GM12878 (cell line): ENCODE measurements around the gene HSPB8. TPM values are rescaled to one million over a fixed set of nuclear protein-coding genes. Genes with fewer than 3 reads are reported as not detected.

Experiments
- ATAC-seq: fragments of 200-7000 bp; cut with Tn5 transposase; 3 replicates; pipeline ENCODE4 v1.9.1; 2020; ENCODE audit warnings: mild to moderate bottlenecking, moderate library complexity
- BruUV-seq: library from RNA; stranded (reverse); fragments of 400-500 nt; replicated peaks from 2 replicates; lab custom pipeline; 2021; lab: Mats Ljungman, UMichigan
- CTCF ChIA-PET: fragments of 300-600 bp; sonication (Branson Sonifier 250); formaldehyde crosslinking; extraction: SDS; loops from one replicate; lab custom pipeline; 2021; ENCODE audit warnings: inconsistent platforms; lab: Yijun Ruan, JAX
- POLR2A ChIA-PET: fragments of 350-600 bp; formaldehyde crosslinking; extraction: SDS; loops from one replicate; lab custom pipeline; 2021; ENCODE audit warnings: inconsistent platforms; lab: Charles Lee
- RAD21 ChIA-PET: fragments of 300-600 bp; sonication (Branson Sonifier 250); formaldehyde crosslinking; loops from one replicate; lab custom pipeline; 2023; ENCODE audit warnings: antibody characterized with exemption; ENCODE audit not compliant: unreplicated experiment; lab: Charles Lee
- SMC1A ChIA-PET: fragments of 300-600 bp; sonication (Branson Sonifier 250); formaldehyde crosslinking; loops from one replicate; lab custom pipeline; 2023; ENCODE audit not compliant: unreplicated experiment, uncharacterized antibody; lab: Charles Lee
- DNase-seq: peaks from one replicate; pipeline ENCODE4 v3.0.0-alpha.2; 2011; ENCODE audit warnings: low read depth, low spot score
- FAIRE-seq: peaks from 3 replicates; lab custom pipeline; 2011; peaks lifted over from hg19 to GRCh38; lab: Jason Lieb, UNC
- H2AFZ ChIP-seq: 2 replicates; pipeline ENCODE4 v1.6.0; 2011; ENCODE audit warnings: low read depth, low read length, control low read depth; ENCODE audit not compliant: control insufficient read depth
- H3K27ac ChIP-seq: 2 replicates; pipeline ENCODE4 v1.5.1; 2011; ENCODE audit warnings: control low read depth; ENCODE audit not compliant: control insufficient read depth, insufficient read depth
- H3K27me3 ChIP-seq, 2 experiments: replicated peaks in 1 of 2; 2 replicates each; pipeline versions ENCODE4 v1.6.0 to v1.6.1; 2011; ENCODE audit warnings: low read length in 1 of 2; ENCODE audit not compliant: control insufficient read depth in 2 of 2, insufficient read depth in 2 of 2
- H3K36me3 ChIP-seq, 2 experiments: 2 replicates each; pipeline ENCODE4 v1.5.1; 2011; ENCODE audit warnings: low read length in 1 of 2; ENCODE audit not compliant: control insufficient read depth in 2 of 2, insufficient read depth in 2 of 2
- H3K4me1 ChIP-seq: 2 replicates; pipeline ENCODE4 v1.6.1; 2011; ENCODE audit warnings: mild to moderate bottlenecking, low read length, moderate library complexity, mixed read lengths; ENCODE audit not compliant: control insufficient read depth, insufficient read depth
- H3K4me2 ChIP-seq: 2 replicates; pipeline ENCODE4 v1.6.0; 2011; ENCODE audit warnings: control low read depth; ENCODE audit not compliant: control insufficient read depth, insufficient read depth
- H3K4me3 ChIP-seq: fragments of 200-600 bp; sonication (generic); 2 replicates; pipeline ENCODE4 v1.5.1; 2016
- H3K79me2 ChIP-seq: 2 replicates; pipeline ENCODE4 v1.6.0; 2011; ENCODE audit warnings: low read length; ENCODE audit not compliant: control insufficient read depth, insufficient read depth
- H3K9ac ChIP-seq: 2 replicates; pipeline ENCODE4 v1.8.0; 2011; ENCODE audit warnings: low read length, control low read depth, mixed read lengths; ENCODE audit not compliant: control insufficient read depth, insufficient read depth
- H3K9me3 ChIP-seq: replicated peaks from 3 replicates; pipeline ENCODE4 v1.5.1; 2011; ENCODE audit warnings: mild to moderate bottlenecking, low read length; ENCODE audit not compliant: control insufficient read depth, insufficient read depth
- H4K20me1 ChIP-seq: 2 replicates; pipeline ENCODE4 v1.6.0; 2011; ENCODE audit not compliant: control insufficient read depth, insufficient read depth
- BCL3 ChIP-seq: IDR thresholded peaks from 2 replicates; pipeline ENCODE4 v1.6.1; 2011; ENCODE audit warnings: borderline replicate concordance, low read depth, mild to moderate bottlenecking, moderate library complexity, low read length; ENCODE audit not compliant: insufficient read depth, poor library complexity, severe bottlenecking
- ESRRA ChIP-seq: IDR thresholded peaks from 2 replicates; pipeline ENCODE4 v1.6.1; 2012; ENCODE audit warnings: mild to moderate bottlenecking, low read length, improper control_type of control experiment
- GABPA ChIP-seq: IDR thresholded peaks from 2 replicates; pipeline ENCODE4 v1.6.1; 2014; ENCODE audit warnings: antibody characterized with exemption, low read depth, mild to moderate bottlenecking, inconsistent platforms
- GATAD2B ChIP-seq: fragments of 450-650 bp; conservative IDR thresholded peaks from 2 replicates; pipeline ENCODE4 v1.6.1; 2017; ENCODE audit warnings: low read depth, mild to moderate bottlenecking, moderate library complexity
- JUND ChIP-seq: IDR thresholded peaks from 2 replicates; pipeline ENCODE4 v1.6.1; 2012; ENCODE audit warnings: low read depth, mild to moderate bottlenecking, low read length, improper control_type of control experiment, moderate library complexity
- LARP7 ChIP-seq: fragments of 450-650 bp; IDR thresholded peaks from 2 replicates; pipeline ENCODE4 v1.6.1; 2017; ENCODE audit warnings: mild to moderate bottlenecking
- MLLT1 ChIP-seq: fragments of 450-650 bp; IDR thresholded peaks from 2 replicates; pipeline ENCODE4 v1.6.1; 2016; ENCODE audit warnings: mild to moderate bottlenecking
- MXI1 ChIP-seq: fragments of 150-350 bp; IDR thresholded peaks from 2 replicates; pipeline ENCODE4 v1.6.1; 2011; ENCODE audit warnings: low read depth, mild to moderate bottlenecking, inconsistent platforms, low read length, improper control_type of control experiment
- MYB ChIP-seq: fragments of 150-350 bp; IDR thresholded peaks from 2 replicates; pipeline ENCODE4 v1.6.1; 2014; ENCODE audit warnings: mild to moderate bottlenecking, low read depth, low read length, borderline replicate concordance
- NFXL1 ChIP-seq: fragments of 450-650 bp; IDR thresholded peaks from 2 replicates; pipeline ENCODE4 v1.6.1; 2017; ENCODE audit warnings: antibody characterized with exemption, mild to moderate bottlenecking, borderline replicate concordance
- NFYA ChIP-seq: IDR thresholded peaks from 2 replicates; pipeline ENCODE4 v1.6.1; 2011; ENCODE audit warnings: low read depth, mild to moderate bottlenecking, low read length, improper control_type of control experiment, borderline replicate concordance
- PML ChIP-seq: IDR thresholded peaks from 2 replicates; pipeline ENCODE4 v1.6.1; 2012; ENCODE audit warnings: low read length, inconsistent platforms
- POLR2A ChIP-seq: IDR thresholded peaks from 2 replicates; pipeline ENCODE4 v1.6.1; 2011; ENCODE audit warnings: low read depth, mild to moderate bottlenecking, low read length
- RFX5 ChIP-seq: IDR thresholded peaks from 2 replicates; pipeline ENCODE4 v1.6.1; 2011; ENCODE audit warnings: low read depth, low read length, improper control_type of control experiment
- STAT3 ChIP-seq: IDR thresholded peaks from 2 replicates; pipeline ENCODE4 v1.6.1; 2011; ENCODE audit warnings: low read depth, low read length, improper control_type of control experiment
- YY1 ChIP-seq: IDR thresholded peaks from 2 replicates; pipeline ENCODE4 v1.6.1; 2011; ENCODE audit warnings: low read depth, mild to moderate bottlenecking, low read length
- ZNF384 ChIP-seq: IDR thresholded peaks from 2 replicates; pipeline ENCODE4 v1.6.1; 2012; ENCODE audit warnings: low read depth, mild to moderate bottlenecking, low read length, improper control_type of control experiment, borderline replicate concordance
- WGBS: methylation state at CpG from one replicate; pipeline ENCODE4 v1.1.6; 2016; ENCODE audit warnings: low lambda C conversion rate; ENCODE audit not compliant: insufficient replicate concordance, insufficient coverage; ENCODE audit errors: missing lambda C conversion rate; 5-methylcytosine and 5-hydroxymethylcytosine counted together
- in situ Hi-C: fragments of 300-500 bp; cut with MboI; formaldehyde crosslinking; loops from 9 replicates; pipeline ENCODE4 v1.14.3; 2018; ENCODE audit warnings: mixed read lengths
- intact Hi-C: fragments of 100-400 bp; cut with micrococcal nuclease; formaldehyde crosslinking; loops from one replicate; pipeline ENCODE4 v1.14.2; 2022; ENCODE audit not compliant: unreplicated experiment
- polyA plus RNA-seq, 11 experiments: library from polyadenylated mRNA; depleted of rRNA in 4 of 11; unstranded in 6 of 11; stranded (reverse) in 5 of 11; fragments of >200 nt; fragmentation: Nextera tagmentation in 4 of 11; fragmentation: Illumina TruSeq in 1 of 11; extraction: Ambion mirVana in 4 of 11; extraction: Trizol in 1 of 11; gene quantifications; 1 replicate in 1 of 11; 2 replicates in 10 of 11; pipeline versions ENCODE4 v1.2.1 to v1.2.3, GENCODE V29; 2011 to 2016; ENCODE audit warnings: inconsistent platforms in 2 of 11, missing spikeins in 2 of 11, low read depth in 1 of 11
- total RNA-seq, 4 experiments: library from RNA; depleted of rRNA in 3 of 4; stranded (reverse); fragments of >200 nt in 3 of 4; fragmentation: Illumina TruSeq in 1 of 4; extraction: Trizol in 1 of 4; gene quantifications; 2 replicates each; pipeline versions ENCODE4 v1.2.1 to v1.2.3, GENCODE V29; 2013 to 2021

HSPB8 gene
- total and polyA plus RNA-seq, 10 of the 15 experiments (the other 5 are each of a cell fraction or from before 2014, with no cell fraction given): 0.10 TPM; not detected in 9

- Histone ChIP-seq H4K20me1 (no peaks in the 10 kb centered on the region), H3K79me2 (no peaks in the 10 kb centered on the region), H3K4me1 (no peaks in the 10 kb centered on the region), H3K36me3 (no peaks in the 10 kb centered on the region), H3K9me3 (no peaks in the 10 kb centered on the region), H3K9ac (no peak overlapping the region), H3K27ac (no peak overlapping the region), H2AFZ (no peak overlapping the region), H3K4me2 (no peak overlapping the region), H3K4me3 (no peak overlapping the region), H3K27me3 (no peaks in the 10 kb centered on the region; a peak in 2 of 4 replicates)
- CTCF ChIA-PET: interaction anchor here (0.7 kb wide), 1 partner anchor 13 kb away, joined by 3 read pairs; no protein-coding TSS in a partner anchor
- ATAC-seq (no peak), FAIRE-seq (no peak), DNase-seq (no peak)
- 58% methylated on average over 13 of the region's 13 CpGs for WGBS
- in situ Hi-C loops: no loop called here
- BruUV-seq: no TSS peak
- intact Hi-C loops: no loop called here
- TF ChIP-seq YY1 (no peak), POLR2A (no peak), ESRRA (no peak), PML (no peak)
- RAD21 ChIA-PET: no interaction called here
- POLR2A ChIA-PET: no interaction called here
- SMC1A ChIA-PET: no interaction called here
Observed at GRCh38 chr12:119145367-119145766, 33.4 kb upstream of the HSPB8 start.

GRCh38 chr12:119147847-119148448 is 30.8 kb upstream of the HSPB8 start:
- BruUV-seq: no TSS peak
- H3K4me2 ChIP-seq: no peak overlapping the region
- H3K36me3 ChIP-seq: no peaks in the 10 kb centered on the region
- SMC1A ChIA-PET: no interaction called here
- RAD21 ChIA-PET: no interaction called here
- ATAC-seq: no peak
- H3K9ac ChIP-seq: no peak overlapping the region
- no peak overlapping the region for H3K27ac ChIP-seq
- 34% methylated on average over 2 of the region's 2 CpGs for WGBS
- H3K4me3 ChIP-seq: no peak overlapping the region
- H4K20me1 ChIP-seq: no peaks in the 10 kb centered on the region
- intact Hi-C loops: no loop called here
- H3K9me3 ChIP-seq: no peaks in the 10 kb centered on the region
- no peak for FAIRE-seq
- no peaks in the 10 kb centered on the region for H3K4me1 ChIP-seq
- CTCF ChIA-PET: no interaction called here
- H3K79me2 ChIP-seq: no peaks in the 10 kb centered on the region
- DNase-seq: no peak
- H2AFZ ChIP-seq: no peak overlapping the region
- POLR2A ChIA-PET: no interaction called here
- no peaks in the 10 kb centered on the region; a peak in 2 of 4 replicates for H3K27me3 ChIP-seq
- in situ Hi-C loops: no loop called here
- TF ChIP-seq RFX5 (no peak), NFYA (no peak), NFXL1 (no peak), LARP7 (no peak), ZNF384 (no peak), MLLT1 (no peak), BCL3 (no peak), MYB (no peak), STAT3 (no peak), MXI1 (no peak), GABPA (no peak), GATAD2B (no peak), JUND (no peak)
